CD4-positive, CD25-positive, alpha-beta regulatory T cell (primary cell): Measurements from ENCODE around the gene KRTAP16-1. TPM values are rescaled to one million over a fixed set of nuclear protein-coding genes. Genes with fewer than 3 reads are reported as not detected.

ENCODE experiments used
- polyA plus RNA-seq, 4 donors: library from polyadenylated mRNA; unstranded; fragments of 300-500 nt; fragmentation: Illumina TruSeq; gene quantifications; one replicate each; pipeline ENCODE4 v1.2.3, GENCODE V29; 2021
- total RNA-seq: library from RNA; stranded (reverse); gene quantifications from one replicate; pipeline ENCODE4 v1.2.3, GENCODE V29; 2022

Gene KRTAP16-1
- total and polyA plus RNA-seq, 5 donors from 2014 or later, result 0.17 to 0.42 TPM; not detected in 3

Other genes with a start within 250 kb of the KRTAP16-1 start
Only the 30 nearest of the 36 such genes appear.
- gene KRTAP4-16, start 207.1 kb downstream of the KRTAP16-1 start, total RNA-seq, result not detected
- not detected for gene KRTAP4-16, start 207.1 kb downstream of the KRTAP16-1 start, polyA plus RNA-seq
- not detected for gene KRTAP4-9, start 203.9 kb downstream of the KRTAP16-1 start, total RNA-seq
- not detected for gene KRTAP4-9, start 203.9 kb downstream of the KRTAP16-1 start, polyA plus RNA-seq
- gene KRTAP4-11, start 190.9 kb downstream of the KRTAP16-1 start, total RNA-seq, result not detected
- gene KRTAP4-11, start 190.9 kb downstream of the KRTAP16-1 start, polyA plus RNA-seq, result not detected
- not detected for gene KRTAP4-12, start 185.1 kb downstream of the KRTAP16-1 start, total RNA-seq
- not detected for gene KRTAP4-12, start 185.1 kb downstream of the KRTAP16-1 start, polyA plus RNA-seq
- gene KRTAP4-6, start 168.8 kb downstream of the KRTAP16-1 start, total RNA-seq, result not detected
- gene KRTAP4-6, start 168.8 kb downstream of the KRTAP16-1 start, polyA plus RNA-seq, result not detected
- not detected for gene KRTAP4-5, start 159.5 kb downstream of the KRTAP16-1 start, total RNA-seq
- gene KRTAP4-5, start 159.5 kb downstream of the KRTAP16-1 start, polyA plus RNA-seq, result not detected
- not detected for gene KRTAP4-4, start 148.6 kb downstream of the KRTAP16-1 start, total RNA-seq
- not detected for gene KRTAP4-4, start 148.6 kb downstream of the KRTAP16-1 start, polyA plus RNA-seq
- gene KRTAP4-3, start 141.1 kb downstream of the KRTAP16-1 start, total RNA-seq, result not detected
- not detected for gene KRTAP4-3, start 141.1 kb downstream of the KRTAP16-1 start, polyA plus RNA-seq
- gene KRTAP4-2, start 131.1 kb downstream of the KRTAP16-1 start, total RNA-seq, result not detected
- not detected for gene KRTAP4-2, start 131.1 kb downstream of the KRTAP16-1 start, polyA plus RNA-seq
- gene KRTAP4-1, start 124.4 kb downstream of the KRTAP16-1 start, total RNA-seq, result not detected
- not detected for gene KRTAP4-1, start 124.4 kb downstream of the KRTAP16-1 start, polyA plus RNA-seq
- not detected for gene KRTAP9-1, start 119.4 kb downstream of the KRTAP16-1 start, total RNA-seq
- not detected for gene KRTAP9-1, start 119.4 kb downstream of the KRTAP16-1 start, polyA plus RNA-seq
- gene KRTAP9-2, start 82.7 kb downstream of the KRTAP16-1 start, total RNA-seq, result not detected
- not detected for gene KRTAP9-2, start 82.7 kb downstream of the KRTAP16-1 start, polyA plus RNA-seq
- not detected for gene KRTAP9-3, start 76.9 kb downstream of the KRTAP16-1 start, total RNA-seq
- not detected for gene KRTAP9-3, start 76.9 kb downstream of the KRTAP16-1 start, polyA plus RNA-seq
- gene KRTAP9-8, start 71.3 kb downstream of the KRTAP16-1 start, total RNA-seq, result not detected
- not detected for gene KRTAP9-8, start 71.3 kb downstream of the KRTAP16-1 start, polyA plus RNA-seq
- gene KRTAP9-4, start 59.6 kb downstream of the KRTAP16-1 start, total RNA-seq, result not detected
- gene KRTAP9-4, start 59.6 kb downstream of the KRTAP16-1 start, polyA plus RNA-seq, result not detected
- gene KRTAP9-9, start 53.9 kb downstream of the KRTAP16-1 start, total RNA-seq, result not detected
- gene KRTAP9-9, start 53.9 kb downstream of the KRTAP16-1 start, polyA plus RNA-seq, result not detected
- gene KRTAP9-6, start 43.9 kb downstream of the KRTAP16-1 start, total RNA-seq, result not detected
- gene KRTAP9-6, start 43.9 kb downstream of the KRTAP16-1 start, polyA plus RNA-seq, result not detected
- gene KRTAP9-7, start 33.6 kb downstream of the KRTAP16-1 start, total RNA-seq, result not detected
- not detected for gene KRTAP9-7, start 33.6 kb downstream of the KRTAP16-1 start, polyA plus RNA-seq
- not detected for gene KRTAP29-1, start 6.5 kb downstream of the KRTAP16-1 start, total RNA-seq
- under 1 TPM in 1 of 4 donors, not detected in 3; 0.63 TPM for gene KRTAP29-1, start 6.5 kb downstream of the KRTAP16-1 start, polyA plus RNA-seq
- gene KRTAP17-1, start 6.4 kb upstream of the KRTAP16-1 start, total RNA-seq, result not detected
- gene KRTAP17-1, start 6.4 kb upstream of the KRTAP16-1 start, polyA plus RNA-seq, result not detected
- not detected for gene KRT33A, start 41.5 kb upstream of the KRTAP16-1 start, total RNA-seq
- not detected for gene KRT33A, start 41.5 kb upstream of the KRTAP16-1 start, polyA plus RNA-seq
- gene KRT33B, start 60.5 kb upstream of the KRTAP16-1 start, total RNA-seq, result not detected
- gene KRT33B, start 60.5 kb upstream of the KRTAP16-1 start, polyA plus RNA-seq, result not detected
- not detected for gene KRT34, start 73.0 kb upstream of the KRTAP16-1 start, total RNA-seq
- not detected for gene KRT34, start 73.0 kb upstream of the KRTAP16-1 start, polyA plus RNA-seq
- gene KRT31, start 88.3 kb upstream of the KRTAP16-1 start, total RNA-seq, result not detected
- not detected for gene KRT31, start 88.3 kb upstream of the KRTAP16-1 start, polyA plus RNA-seq
- not detected for gene KRT37, start 115.3 kb upstream of the KRTAP16-1 start, total RNA-seq
- not detected for gene KRT37, start 115.3 kb upstream of the KRTAP16-1 start, polyA plus RNA-seq
- not detected for gene KRT38, start 131.7 kb upstream of the KRTAP16-1 start, total RNA-seq
- not detected for gene KRT38, start 131.7 kb upstream of the KRTAP16-1 start, polyA plus RNA-seq
- gene KRT32, start 158.1 kb upstream of the KRTAP16-1 start, total RNA-seq, result not detected
- gene KRT32, start 158.1 kb upstream of the KRTAP16-1 start, polyA plus RNA-seq, result not detected
- not detected for gene KRT35, start 171.8 kb upstream of the KRTAP16-1 start, total RNA-seq
- not detected for gene KRT35, start 171.8 kb upstream of the KRTAP16-1 start, polyA plus RNA-seq
- gene KRT36, start 180.6 kb upstream of the KRTAP16-1 start, total RNA-seq, result not detected
- not detected for gene KRT36, start 180.6 kb upstream of the KRTAP16-1 start, polyA plus RNA-seq
- gene KRT13, start 196.3 kb upstream of the KRTAP16-1 start, total RNA-seq, result not detected
- gene KRT13, start 196.3 kb upstream of the KRTAP16-1 start, polyA plus RNA-seq, result not detected